22Rv1 (cell line): ENCODE measurements around the gene UNC5C.

Experiments used
- CTCF ChIP-seq: fragments of 450-650 bp; IDR thresholded peaks from 2 replicates; pipeline ENCODE4 v1.5.1; 2017; ENCODE audit warnings: mild to moderate bottlenecking
- ZFX ChIP-seq: fragments of 450-650 bp; IDR thresholded peaks from 2 replicates; pipeline ENCODE4 v1.6.1; 2017; ENCODE audit warnings: antibody characterized with exemption, borderline replicate concordance

GRCh38 chr4:95340191-95340590 lies 208.6 kb downstream of the UNC5C start:
- TF ChIP-seq CTCF (no peak), ZFX (no peak)
